Effector memory CD8-positive, alpha-beta T cell (primary cell): Measurements from ENCODE around the gene RBM18.

ENCODE experiments used
- ATAC-seq: fragments of 150-1000 bp; cut with Tn5 transposase; replicated peaks from 2 replicates; pipeline ENCODE4 v1.10.0; 2021; ENCODE audit warnings: mild to moderate bottlenecking, moderate library complexity
- DNase-seq, 3 experiments: peaks; one replicate each; pipeline ENCODE4 v3.0.0; 2021
- H3K27ac Mint-ChIP-seq, 2 donors: one replicate each; pipeline ENCODE4 v1.8.0; 2022; ENCODE audit warnings: mild to moderate bottlenecking in 2 of 2, mixed read lengths in 2 of 2, moderate library complexity in 2 of 2
- H3K27me3 Mint-ChIP-seq, 2 donors: one replicate each; pipeline ENCODE4 v1.8.0; 2022; ENCODE audit warnings: mixed read lengths in 2 of 2
- H3K36me3 Mint-ChIP-seq: one replicate; pipeline ENCODE4 v1.8.0; 2022; ENCODE audit warnings: mild to moderate bottlenecking, moderate library complexity, mixed read lengths; ENCODE audit not compliant: insufficient read depth
- H3K4me1 Mint-ChIP-seq, 2 donors: one replicate each; pipeline ENCODE4 v1.8.0; 2022; ENCODE audit warnings: low read depth in 2 of 2, mixed read lengths in 2 of 2
- H3K4me3 Mint-ChIP-seq, 2 donors: one replicate each; pipeline ENCODE4 v1.8.0; 2022; ENCODE audit warnings: mild to moderate bottlenecking in 2 of 2, mixed read lengths in 2 of 2, moderate library complexity in 2 of 2
- H3K9me3 Mint-ChIP-seq, 2 donors: one replicate each; pipeline ENCODE4 v1.8.0; 2022; ENCODE audit warnings: mixed read lengths in 2 of 2

Gene RBM18

DNA sequence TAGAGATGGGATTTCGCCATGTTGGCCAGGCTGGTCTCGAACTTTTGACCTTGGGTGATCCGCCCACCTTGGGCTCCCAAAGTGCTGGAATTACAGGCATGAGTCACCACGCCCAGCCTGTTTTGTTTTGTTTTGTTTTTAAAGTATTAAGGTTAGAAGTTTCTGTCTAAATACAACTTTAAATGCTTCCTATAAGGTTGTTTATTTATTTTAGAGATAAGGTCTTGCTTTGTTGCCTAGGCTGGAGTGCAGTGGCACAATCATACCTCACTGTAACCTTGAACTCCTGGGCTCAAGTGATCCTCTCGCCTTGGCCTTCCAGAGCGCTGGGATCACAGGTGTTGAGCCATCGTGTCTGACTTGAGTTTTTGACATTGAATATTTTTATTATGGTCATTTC, 11.5 kb upstream of the RBM18 start:
- DNase-seq (no peak), ATAC-seq (no peak)
- H3K4me3 Mint-ChIP-seq: no peak overlapping the region
- H3K9me3 Mint-ChIP-seq: no peaks in the 10 kb centered on the region
- H3K27ac Mint-ChIP-seq: no peak overlapping the region
- no peaks in the 10 kb centered on the region for H3K27me3 Mint-ChIP-seq
- peaks cover 8 to 24% of the 10 kb centered on the region in 2 donors for H3K4me1 Mint-ChIP-seq
- H3K36me3 Mint-ChIP-seq: peaks cover 21% of the 10 kb centered on the region

DNA sequence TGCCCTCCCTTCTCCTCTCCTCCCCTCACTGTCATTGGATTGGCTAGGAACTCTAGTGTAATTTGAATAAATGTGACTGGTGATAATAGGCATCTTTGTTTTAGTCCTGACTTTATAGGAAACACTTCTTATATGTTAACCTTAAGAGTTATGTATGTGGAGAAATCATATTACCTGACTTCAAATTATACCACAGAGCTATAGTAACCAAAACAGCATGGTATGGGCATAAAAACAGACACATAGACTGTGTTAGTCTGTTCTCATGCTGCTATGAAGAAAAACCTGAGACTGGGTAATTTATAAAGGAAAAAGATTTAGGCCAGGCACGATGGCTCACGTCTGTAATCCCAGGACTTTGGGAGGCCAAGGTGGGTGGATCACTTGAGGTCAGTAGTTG, 9.4 kb upstream of the RBM18 start:
- no peak for ATAC-seq
- H3K4me1 Mint-ChIP-seq: peaks cover 7 to 24% of the 10 kb centered on the region in 2 donors
- no peak overlapping the region for H3K27ac Mint-ChIP-seq
- DNase-seq: no peak
- H3K36me3 Mint-ChIP-seq: peaks cover 21% of the 10 kb centered on the region
- no peak overlapping the region for H3K4me3 Mint-ChIP-seq
- H3K9me3 Mint-ChIP-seq: no peaks in the 10 kb centered on the region
- no peaks in the 10 kb centered on the region for H3K27me3 Mint-ChIP-seq

- DNase-seq: no peak
- Mint-ChIP-seq H3K4me1 (peaks cover 27 to 36% of the 10 kb centered on the region in 2 donors), H3K36me3 (peaks cover 22% of the 10 kb centered on the region), H3K27ac (no peak overlapping the region), H3K4me3 (no peak overlapping the region), H3K9me3 (no peaks in the 10 kb centered on the region), H3K27me3 (no peaks in the 10 kb centered on the region)
- ATAC-seq: no peak
Measured at GRCh38 chr9:122268041-122268814, 3.6 kb upstream of the RBM18 start.

DNA sequence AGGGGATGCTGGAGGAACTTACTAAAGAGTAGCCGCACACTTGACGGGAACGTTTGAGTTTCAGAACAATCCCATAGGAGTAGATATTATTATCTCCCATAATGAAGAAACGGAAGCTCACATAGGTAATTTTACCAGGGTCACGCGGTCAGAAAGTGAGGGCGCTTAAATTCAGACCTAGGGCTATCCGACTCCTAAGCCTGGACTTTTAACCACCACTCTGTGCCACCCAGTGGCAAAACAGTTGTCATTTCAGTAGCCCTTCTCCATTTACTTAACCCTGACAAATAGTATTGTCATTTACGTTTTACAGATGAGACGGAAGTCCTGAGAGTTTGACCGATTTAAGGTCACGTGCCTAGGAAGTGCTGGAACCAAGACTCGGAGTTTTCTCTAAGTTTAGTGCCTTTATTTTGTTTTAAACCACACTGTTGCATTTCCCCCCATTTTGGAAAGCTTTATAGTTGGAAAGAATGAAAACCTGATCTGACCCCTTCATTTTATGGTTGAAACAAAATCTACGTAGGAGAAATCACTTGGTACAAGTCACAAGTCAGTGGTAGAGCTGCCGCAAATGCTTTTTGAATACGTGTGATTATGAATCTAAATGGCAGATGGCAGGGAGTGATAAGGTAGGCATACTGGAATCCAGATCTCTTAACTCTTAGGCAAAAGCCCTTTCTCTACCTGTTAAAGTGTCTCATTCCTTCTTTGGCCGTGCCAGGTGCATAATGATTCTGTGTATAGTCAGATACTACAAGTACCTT, 692 bp upstream of the RBM18 start:
- no peaks in the 10 kb centered on the region for H3K9me3 Mint-ChIP-seq
- peak overlapping the region; percentile 99 to 100 for H3K27ac Mint-ChIP-seq
- H3K4me1 Mint-ChIP-seq: peaks cover 39 to 51% of the 10 kb centered on the region in 2 donors
- peak overlapping the region; percentile 97 to 99 for H3K4me3 Mint-ChIP-seq
- peak; percentile 20 to 27 (median 26) for DNase-seq
- peak; percentile 52 for ATAC-seq
- peaks cover 20% of the 10 kb centered on the region for H3K36me3 Mint-ChIP-seq
- no peaks in the 10 kb centered on the region for H3K27me3 Mint-ChIP-seq

DNA sequence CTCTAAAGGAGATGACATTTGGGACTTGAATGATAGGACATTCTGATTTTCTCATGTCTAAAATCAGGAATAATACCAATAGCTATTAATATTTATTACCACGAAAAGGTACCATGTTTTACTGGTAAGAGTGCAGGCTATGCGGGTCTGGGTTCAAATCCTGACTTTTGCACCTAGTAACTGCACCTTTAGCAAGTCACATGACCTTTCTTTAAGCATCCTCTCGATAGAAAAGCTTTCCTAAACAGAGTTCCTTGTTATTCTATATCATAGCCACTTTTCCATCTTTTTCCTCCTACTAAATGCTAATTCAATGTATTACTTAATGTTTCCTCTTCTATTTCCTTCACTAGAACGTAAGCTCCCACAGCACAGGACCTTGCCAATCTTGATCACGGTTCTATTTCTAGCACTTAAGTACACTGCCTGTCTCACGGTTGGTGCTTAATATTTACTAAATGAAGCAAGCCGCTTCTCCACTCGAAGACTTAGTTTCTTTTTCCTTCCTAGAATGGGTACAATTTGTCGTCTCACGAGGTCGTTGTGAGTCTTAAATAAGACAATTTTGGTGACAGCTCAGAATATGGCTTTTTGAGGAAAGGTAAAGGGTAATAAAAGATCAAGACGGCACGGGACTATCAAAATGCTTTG, 816 bp downstream of the RBM18 start:
- Mint-ChIP-seq H3K36me3 (peaks cover 31% of the 10 kb centered on the region), H3K9me3 (no peaks in the 10 kb centered on the region), H3K4me1 (peaks cover 39 to 54% of the 10 kb centered on the region in 2 donors), H3K27me3 (no peaks in the 10 kb centered on the region), H3K4me3 (peak overlapping the region; percentile 97 to 99), H3K27ac (peak overlapping the region; percentile 99 to 100)
- ATAC-seq: peak; percentile 5
- peak in 2 of 3 experiments; percentile 1 to 20 for DNase-seq

DNA sequence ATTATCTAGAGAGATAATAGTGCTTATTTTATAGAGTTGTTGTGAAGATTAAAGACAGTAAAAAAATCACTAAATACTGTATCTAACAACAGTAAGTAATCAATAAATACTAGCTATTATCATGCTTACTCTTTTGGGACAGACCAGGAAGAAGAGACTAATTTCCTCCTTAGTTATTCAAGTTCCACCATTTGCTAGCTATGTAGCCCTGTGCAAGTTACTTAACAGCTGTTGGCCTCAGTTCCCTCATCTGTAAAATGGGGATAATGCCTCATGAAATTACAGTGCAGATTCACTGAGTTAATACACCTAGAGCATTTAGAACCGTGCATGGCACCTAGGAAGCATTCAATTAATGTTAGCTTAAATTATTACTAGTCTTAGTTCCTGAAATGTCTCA, 2.6 kb downstream of the RBM18 start:
- Mint-ChIP-seq H3K9me3 (no peaks in the 10 kb centered on the region), H3K4me1 (peaks cover 39 to 52% of the 10 kb centered on the region in 2 donors), H3K36me3 (peaks cover 44% of the 10 kb centered on the region), H3K27me3 (no peaks in the 10 kb centered on the region), H3K27ac (peak overlapping the region; percentile 42 to 75), H3K4me3 (peak overlapping the region; percentile 12 to 97)
- ATAC-seq: no peak
- no peak for DNase-seq

DNA sequence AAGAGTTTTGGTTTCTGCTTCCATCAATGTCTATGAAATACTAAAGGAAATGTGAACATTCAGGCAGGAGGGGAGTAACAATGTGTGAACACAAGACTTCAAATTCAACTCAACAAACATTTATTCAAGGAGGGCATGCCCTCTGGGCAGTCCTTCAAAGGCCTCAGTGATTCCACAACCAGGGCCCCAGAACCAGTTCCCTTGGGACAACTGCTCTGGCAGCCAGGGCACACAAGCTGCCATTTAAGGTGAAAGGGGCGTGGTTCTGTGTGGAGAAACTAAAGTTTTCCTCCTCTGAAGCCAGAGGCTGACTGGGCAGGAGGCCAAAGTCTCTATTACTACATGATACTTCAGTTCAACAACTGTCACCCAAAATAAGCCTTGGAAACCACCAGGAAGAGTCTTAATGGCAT, 3.2 kb downstream of the RBM18 start:
- Mint-ChIP-seq H3K27ac (peak overlapping the region; percentile 42 to 65), H3K36me3 (peaks cover 49% of the 10 kb centered on the region), H3K27me3 (no peaks in the 10 kb centered on the region), H3K4me1 (peaks cover 39 to 52% of the 10 kb centered on the region in 2 donors), H3K4me3 (no peak overlapping the region), H3K9me3 (no peaks in the 10 kb centered on the region)
- no peak for DNase-seq
- no peak for ATAC-seq

- H3K4me3 Mint-ChIP-seq: no peak overlapping the region
- H3K27ac Mint-ChIP-seq: peak overlapping the region in 1 of 2 donors; percentile 16
- H3K36me3 Mint-ChIP-seq: peaks cover 31% of the 10 kb centered on the region
- no peaks in the 10 kb centered on the region for H3K27me3 Mint-ChIP-seq
- ATAC-seq: no peak
- no peaks in the 10 kb centered on the region for H3K9me3 Mint-ChIP-seq
- peaks cover 27 to 47% of the 10 kb centered on the region in 2 donors for H3K4me1 Mint-ChIP-seq
- DNase-seq: no peak
Measured at GRCh38 chr9:122258886-122259415, 5.7 kb downstream of the RBM18 start.

- ATAC-seq (no peak), DNase-seq (no peak)
- no peak overlapping the region for H3K4me3 Mint-ChIP-seq
- peaks cover 12 to 29% of the 10 kb centered on the region in 2 donors for H3K4me1 Mint-ChIP-seq
- no peak overlapping the region for H3K27ac Mint-ChIP-seq
- H3K36me3 Mint-ChIP-seq: peaks cover 49% of the 10 kb centered on the region
- H3K27me3 Mint-ChIP-seq: no peaks in the 10 kb centered on the region
- H3K9me3 Mint-ChIP-seq: no peaks in the 10 kb centered on the region
Measured at GRCh38 chr9:122256206-122256605, 8.4 kb downstream of the RBM18 start.

DNA sequence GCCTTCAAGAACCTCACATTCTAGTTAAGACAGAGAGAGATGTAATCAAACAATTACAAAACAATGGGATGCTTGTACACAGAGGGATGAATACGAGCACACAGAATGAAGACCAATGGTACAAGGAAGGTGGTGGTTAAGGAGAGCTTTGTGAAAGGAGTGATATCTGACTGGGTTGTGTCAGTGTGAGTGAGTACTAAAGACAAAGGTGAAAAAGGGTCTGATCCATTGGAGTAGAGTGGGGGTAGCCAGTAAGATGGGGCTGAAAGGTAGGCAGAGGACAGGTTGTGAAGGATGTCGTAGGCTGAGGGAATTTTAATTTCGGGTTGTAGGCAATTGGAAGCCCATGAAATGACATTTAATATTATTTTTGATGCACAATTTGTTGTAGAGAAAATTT, 9.9 kb downstream of the RBM18 start:
- no peak for DNase-seq
- no peak for ATAC-seq
- H3K4me1 Mint-ChIP-seq: peaks cover 10 to 27% of the 10 kb centered on the region in 2 donors
- H3K4me3 Mint-ChIP-seq: no peak overlapping the region
- H3K27me3 Mint-ChIP-seq: no peaks in the 10 kb centered on the region
- no peak overlapping the region for H3K27ac Mint-ChIP-seq
- H3K36me3 Mint-ChIP-seq: peaks cover 55% of the 10 kb centered on the region
- no peaks in the 10 kb centered on the region for H3K9me3 Mint-ChIP-seq

- Mint-ChIP-seq H3K36me3 (peaks cover 56% of the 10 kb centered on the region), H3K27me3 (no peaks in the 10 kb centered on the region), H3K27ac (no peak overlapping the region), H3K9me3 (no peaks in the 10 kb centered on the region), H3K4me1 (peaks cover 11 to 21% of the 10 kb centered on the region in 2 donors), H3K4me3 (no peak overlapping the region)
- DNase-seq (no peak), ATAC-seq (no peak)
Measured at GRCh38 chr9:122252796-122253195, 11.8 kb downstream of the RBM18 start.

DNA sequence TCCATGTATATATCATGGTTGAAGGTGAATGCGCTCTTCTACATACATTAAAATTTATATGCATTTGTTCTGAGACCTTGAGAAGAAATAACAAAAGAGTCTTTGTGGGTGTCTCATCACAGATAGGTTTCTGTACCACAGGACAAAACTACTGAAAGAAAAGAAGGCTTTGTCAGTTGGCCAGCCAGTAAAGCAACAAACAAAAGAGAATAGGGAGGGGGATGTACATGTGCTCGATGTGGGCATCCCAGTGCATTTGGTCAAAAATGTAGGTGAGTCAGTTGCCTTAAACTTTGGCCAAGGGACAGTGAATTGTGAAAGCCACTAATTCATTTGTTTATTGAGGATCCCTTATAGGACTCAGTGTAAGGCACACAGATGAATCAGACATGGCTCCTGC, 13.3 kb downstream of the RBM18 start:
- H3K27ac Mint-ChIP-seq: peak overlapping the region in 1 of 2 donors; percentile 70
- peaks cover 9 to 21% of the 10 kb centered on the region in 2 donors for H3K4me1 Mint-ChIP-seq
- DNase-seq (no peak), ATAC-seq (no peak)
- H3K4me3 Mint-ChIP-seq: no peak overlapping the region
- no peaks in the 10 kb centered on the region for H3K27me3 Mint-ChIP-seq
- H3K36me3 Mint-ChIP-seq: peaks cover 60% of the 10 kb centered on the region
- H3K9me3 Mint-ChIP-seq: no peaks in the 10 kb centered on the region

GRCh38 chr9:122248448-122248865, 16.2 kb downstream of the RBM18 start:
- Mint-ChIP-seq H3K4me1 (peaks cover 1 to 12% of the 10 kb centered on the region in 2 donors), H3K27ac (no peak overlapping the region), H3K36me3 (peaks cover 79% of the 10 kb centered on the region), H3K9me3 (no peaks in the 10 kb centered on the region), H3K4me3 (no peak overlapping the region), H3K27me3 (no peaks in the 10 kb centered on the region)
- ATAC-seq (no peak), DNase-seq (no peak)
